ENCODE data around the gene ABHD17B.

ABHD17B gene

DNA sequence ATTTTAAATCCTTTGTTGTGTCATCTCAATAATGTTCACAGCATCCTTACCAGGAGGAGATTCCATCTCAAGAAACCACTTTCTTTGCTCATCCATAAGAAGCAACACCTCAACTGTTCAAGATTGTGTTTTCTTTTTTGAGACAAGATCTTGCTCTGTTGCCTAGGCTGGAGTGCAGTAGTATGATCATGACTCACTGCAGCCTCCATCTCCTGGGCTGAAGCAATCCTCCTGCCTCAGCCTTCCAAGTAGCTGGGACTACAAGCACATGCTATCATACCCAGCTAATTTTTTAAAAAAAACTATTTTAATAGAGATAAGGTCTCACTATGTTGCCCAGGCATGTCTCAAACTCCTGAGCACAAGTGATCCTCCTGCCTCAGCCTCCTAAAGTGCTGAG, 60.0 kb downstream of the ABHD17B start:
- CTCF ChIA-PET, result no interaction called here
- DNase-seq (ENCODE audit: extremely low spot score), result no peak
- POLR2A ChIA-PET, result no interaction called here
- TF ChIP-seq LEF1 (IDR thresholded peaks at IDR 0.05; ENCODE audit: borderline replicate concordance) (no peak), ELF4 (IDR thresholded peaks at IDR 0.05) (no peak), NFRKB (IDR thresholded peaks at IDR 0.05) (no peak), FOXA1 (IDR thresholded peaks at IDR 0.05) (no peak), FOXM1 (IDR thresholded peaks at IDR 0.05; ENCODE audit: borderline replicate concordance) (no peak), HDGF (IDR thresholded peaks at IDR 0.05; ENCODE audit: borderline replicate concordance) (no peak), ARNT (IDR thresholded peaks at IDR 0.05) (no peak), TARDBP (IDR thresholded peaks at IDR 0.05) (no peak)
- TF ChIP-seq, protein P1, sequence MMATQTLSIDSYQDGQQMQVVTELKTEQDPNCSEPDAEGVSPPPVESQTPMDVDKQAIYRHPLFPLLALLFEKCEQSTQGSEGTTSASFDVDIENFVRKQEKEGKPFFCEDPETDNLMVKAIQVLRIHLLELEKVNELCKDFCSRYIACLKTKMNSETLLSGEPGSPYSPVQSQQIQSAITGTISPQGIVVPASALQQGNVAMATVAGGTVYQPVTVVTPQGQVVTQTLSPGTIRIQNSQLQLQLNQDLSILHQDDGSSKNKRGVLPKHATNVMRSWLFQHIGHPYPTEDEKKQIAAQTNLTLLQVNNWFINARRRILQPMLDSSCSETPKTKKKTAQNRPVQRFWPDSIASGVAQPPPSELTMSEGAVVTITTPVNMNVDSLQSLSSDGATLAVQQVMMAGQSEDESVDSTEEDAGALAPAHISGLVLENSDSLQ (IDR thresholded peaks at IDR 0.05), result no peak

DNA sequence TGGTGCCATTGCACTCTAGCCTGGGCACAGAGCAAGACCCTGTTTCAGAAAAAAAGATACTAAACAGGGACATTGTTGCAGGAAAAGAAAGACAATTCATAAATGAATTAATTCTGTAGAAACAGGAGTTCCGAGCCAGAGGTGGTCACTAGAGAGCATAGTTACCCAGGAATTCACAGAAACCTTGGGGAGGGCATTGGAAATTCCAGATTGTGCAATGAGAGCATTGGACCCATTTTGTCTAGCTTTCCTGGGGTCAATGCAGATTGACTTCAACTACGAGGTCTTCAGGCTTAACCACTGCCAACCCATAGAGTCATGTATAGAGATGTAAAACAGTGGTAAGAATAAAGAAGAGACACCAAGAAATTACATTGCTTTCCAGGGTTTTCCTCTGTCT, 63.1 kb downstream of the ABHD17B start:
- CTCF ChIA-PET, result no interaction called here
- no peak for DNase-seq (ENCODE audit: extremely low spot score)
- POLR2A ChIA-PET, result no interaction called here
- TF ChIP-seq CTBP1 (IDR thresholded peaks at IDR 0.05; ENCODE audit: borderline replicate concordance) (no peak), ARNT (IDR thresholded peaks at IDR 0.05) (no peak), HDGF (IDR thresholded peaks at IDR 0.05; ENCODE audit: borderline replicate concordance) (no peak), ZNF384 (IDR thresholded peaks at IDR 0.05) (no peak), FOXA1 (IDR thresholded peaks at IDR 0.05) (no peak), L3MBTL2 (conservative IDR thresholded peaks at IDR 0.05) (no peak), SP1 (IDR thresholded peaks at IDR 0.05) (no peak), FOXK2 (IDR thresholded peaks at IDR 0.05) (no peak), BHLHE40 (IDR thresholded peaks at IDR 0.05; ENCODE audit: borderline replicate concordance) (no peak), TARDBP (IDR thresholded peaks at IDR 0.05) (no peak), SUZ12 (IDR thresholded peaks at IDR 0.05) (no peak), ELF4 (IDR thresholded peaks at IDR 0.05) (no peak), NFRKB (IDR thresholded peaks at IDR 0.05) (no peak), FOXM1 (IDR thresholded peaks at IDR 0.05; ENCODE audit: borderline replicate concordance) (no peak), LEF1 (IDR thresholded peaks at IDR 0.05; ENCODE audit: borderline replicate concordance) (no peak)
- TF ChIP-seq, protein P1 (IDR thresholded peaks at IDR 0.05), result no peak

DNA sequence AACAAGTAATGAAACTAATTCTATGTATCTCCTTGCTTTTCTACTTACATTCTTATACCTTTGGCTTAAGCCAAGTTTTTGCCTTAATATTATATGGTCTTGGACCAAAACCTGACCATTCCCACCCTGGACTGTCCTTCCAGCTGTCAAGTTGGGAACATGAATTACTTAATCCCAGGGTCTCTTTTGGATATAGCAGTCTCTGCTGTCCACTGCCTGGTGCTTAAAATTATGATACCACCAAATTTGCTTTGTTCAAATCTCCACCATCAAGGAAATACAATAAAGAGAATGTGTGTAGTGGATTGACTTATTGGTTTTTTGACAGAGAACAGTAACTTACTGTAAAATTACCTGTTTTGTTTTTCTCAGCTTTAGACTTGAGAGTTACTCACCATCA, 66.2 kb downstream of the ABHD17B start:
- no peak for DNase-seq (ENCODE audit: extremely low spot score)
- ChIA-PET CTCF (no interaction called here), POLR2A (no interaction called here)
- TF ChIP-seq CTBP1 (IDR thresholded peaks at IDR 0.05; ENCODE audit: borderline replicate concordance) (no peak), HDGF (IDR thresholded peaks at IDR 0.05; ENCODE audit: borderline replicate concordance) (no peak), L3MBTL2 (conservative IDR thresholded peaks at IDR 0.05) (no peak), FOXA1 (IDR thresholded peaks at IDR 0.05) (no peak), SUZ12 (IDR thresholded peaks at IDR 0.05) (no peak), NFRKB (IDR thresholded peaks at IDR 0.05) (no peak), LEF1 (IDR thresholded peaks at IDR 0.05; ENCODE audit: borderline replicate concordance) (no peak), ARNT (IDR thresholded peaks at IDR 0.05) (no peak), BHLHE40 (IDR thresholded peaks at IDR 0.05; ENCODE audit: borderline replicate concordance) (no peak), ELF4 (IDR thresholded peaks at IDR 0.05) (no peak), FOXM1 (IDR thresholded peaks at IDR 0.05; ENCODE audit: borderline replicate concordance) (no peak), FOXK2 (IDR thresholded peaks at IDR 0.05) (no peak), ZNF384 (IDR thresholded peaks at IDR 0.05) (no peak)

DNA sequence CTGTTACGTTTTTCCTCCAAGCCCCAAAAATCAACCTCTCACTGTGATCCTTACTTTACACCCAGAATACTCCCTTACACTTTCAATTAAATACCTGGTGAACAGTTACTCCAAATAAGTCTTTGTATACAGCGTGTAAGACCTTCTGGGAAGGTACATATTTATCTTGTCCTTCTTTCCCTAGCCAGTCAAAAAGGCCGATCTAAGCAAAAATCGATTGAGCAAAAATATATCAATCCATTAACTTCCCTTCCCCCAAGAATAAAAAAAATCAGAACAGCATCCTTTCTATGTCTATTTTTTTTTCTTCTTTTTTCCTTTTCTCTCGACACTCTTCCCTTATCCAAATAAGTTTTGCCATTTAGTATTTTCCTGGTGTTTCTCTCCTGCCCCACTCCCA, 71.3 kb downstream of the ABHD17B start:
- no peak for DNase-seq (ENCODE audit: extremely low spot score)
- ChIA-PET CTCF (no interaction called here), POLR2A (no interaction called here)
- TF ChIP-seq ARNT (IDR thresholded peaks at IDR 0.05) (no peak), NFRKB (IDR thresholded peaks at IDR 0.05) (no peak), HDGF (IDR thresholded peaks at IDR 0.05; ENCODE audit: borderline replicate concordance) (no peak), FOXK2 (IDR thresholded peaks at IDR 0.05) (no peak), SP1 (IDR thresholded peaks at IDR 0.05) (no peak), SUZ12 (IDR thresholded peaks at IDR 0.05) (no peak), LEF1 (IDR thresholded peaks at IDR 0.05; ENCODE audit: borderline replicate concordance) (no peak), FOXA1 (IDR thresholded peaks at IDR 0.05) (no peak), CTBP1 (IDR thresholded peaks at IDR 0.05; ENCODE audit: borderline replicate concordance) (no peak), L3MBTL2 (conservative IDR thresholded peaks at IDR 0.05) (no peak), ELF4 (IDR thresholded peaks at IDR 0.05) (no peak), ZNF384 (IDR thresholded peaks at IDR 0.05) (no peak), BHLHE40 (IDR thresholded peaks at IDR 0.05; ENCODE audit: borderline replicate concordance) (no peak), FOXM1 (IDR thresholded peaks at IDR 0.05; ENCODE audit: borderline replicate concordance) (no peak)
- TF ChIP-seq, protein P1 (IDR thresholded peaks at IDR 0.05), result no peak

DNA sequence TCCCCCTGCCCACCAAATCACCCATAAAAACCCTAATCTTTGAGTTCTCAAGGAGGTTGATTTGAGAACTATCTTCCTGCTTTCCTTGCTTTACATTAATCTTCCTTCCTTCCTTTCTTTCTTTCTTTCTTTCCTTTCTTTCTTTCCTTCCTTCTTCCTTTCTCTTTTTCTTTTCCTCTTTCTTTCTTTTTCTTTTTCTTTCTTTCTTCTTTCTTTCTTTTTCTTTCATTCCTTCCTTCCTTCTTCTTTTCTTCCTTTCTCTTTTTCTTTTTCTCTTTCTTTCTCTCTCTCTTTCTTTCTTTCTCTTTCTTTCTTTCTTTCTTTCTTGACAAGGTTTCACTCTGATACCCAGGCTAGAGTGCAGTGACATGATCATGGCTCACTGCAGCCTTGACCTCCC, 75.4 kb downstream of the ABHD17B start:
- ChIA-PET POLR2A (no interaction called here), CTCF (no interaction called here)
- DNase-seq (ENCODE audit: extremely low spot score), result no peak
- TF ChIP-seq CTBP1 (IDR thresholded peaks at IDR 0.05; ENCODE audit: borderline replicate concordance), result no peak
- TF ChIP-seq NFRKB (IDR thresholded peaks at IDR 0.05), result no peak
- TF ChIP-seq FOXM1 (IDR thresholded peaks at IDR 0.05; ENCODE audit: borderline replicate concordance), result no peak
- TF ChIP-seq ELF4 (IDR thresholded peaks at IDR 0.05), result no peak
- TF ChIP-seq FOXK2 (IDR thresholded peaks at IDR 0.05), result no peak
- no peak for TF ChIP-seq HDGF (IDR thresholded peaks at IDR 0.05; ENCODE audit: borderline replicate concordance)
- TF ChIP-seq FOXA1 (IDR thresholded peaks at IDR 0.05), result no peak
- TF ChIP-seq ARNT (IDR thresholded peaks at IDR 0.05), result no peak
- TF ChIP-seq SP1 (IDR thresholded peaks at IDR 0.05), result no peak
- TF ChIP-seq SUZ12 (IDR thresholded peaks at IDR 0.05), result no peak
- TF ChIP-seq BHLHE40 (IDR thresholded peaks at IDR 0.05; ENCODE audit: borderline replicate concordance), result no peak
- no peak for TF ChIP-seq TARDBP (IDR thresholded peaks at IDR 0.05)
- TF ChIP-seq L3MBTL2 (conservative IDR thresholded peaks at IDR 0.05), result no peak
- TF ChIP-seq LEF1 (IDR thresholded peaks at IDR 0.05; ENCODE audit: borderline replicate concordance), result no peak

DNA sequence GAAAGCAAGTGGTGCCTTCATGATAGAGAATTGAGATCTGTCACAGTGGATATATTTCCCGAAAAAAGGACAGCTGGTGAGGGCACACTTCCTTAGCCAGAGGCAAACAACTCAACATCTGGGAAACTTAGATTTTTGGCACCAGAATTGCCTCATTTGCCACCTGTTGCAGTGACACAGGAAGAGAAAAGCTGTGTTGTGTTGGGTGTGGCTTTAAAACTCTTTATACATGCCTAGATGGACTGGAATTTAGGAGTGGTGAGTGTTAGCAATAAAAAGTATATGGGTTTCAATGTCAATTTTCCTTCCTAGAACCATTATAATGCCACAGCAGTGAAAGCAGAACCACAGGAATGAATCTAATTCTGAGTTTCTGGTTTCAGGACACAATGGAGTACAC, 80.1 kb downstream of the ABHD17B start:
- DNase-seq (ENCODE audit: extremely low spot score), result no peak
- ChIA-PET CTCF (no interaction called here), POLR2A (no interaction called here)
- TF ChIP-seq SUZ12 (IDR thresholded peaks at IDR 0.05) (no peak), FOXA1 (IDR thresholded peaks at IDR 0.05) (no peak), ZNF384 (IDR thresholded peaks at IDR 0.05) (no peak), ELF4 (IDR thresholded peaks at IDR 0.05) (no peak), SP1 (IDR thresholded peaks at IDR 0.05) (no peak)
- TF ChIP-seq, protein P1 (IDR thresholded peaks at IDR 0.05), result no peak

Measured in HEK293T (cell line).